Measurements from ENCODE around the gene ZNF705A. TPM values are rescaled to one million over a fixed set of nuclear protein-coding genes. Genes with fewer than 3 reads are reported as not detected.
A peak's percentile ranks its signal among the peaks of the same experiment; 100 is the strongest.
"Not testable (repeated sequence)": the region's sequence is repeated elsewhere in the genome, so short reads cannot be mapped to it uniquely, and the experiment has no call there.

ZNF705A gene
- total RNA-seq, 1 donor from 2014 or later = not detected

GRCh38 chr12:8218711-8219382 lies 62.0 kb downstream of the ZNF705A start:
- H3K27ac ChIP-seq; H3K79me2 ChIP-seq (ENCODE audit: low read depth); H3K27ac Mint-ChIP-seq; H3F3A ChIP-seq (ENCODE audit: low read depth); H3K4me3 ChIP-seq; H3K4me3 Mint-ChIP-seq; H3K27me3 ChIP-seq; H3K36me3 Mint-ChIP-seq; H2AFZ ChIP-seq (replicated peaks); H3K27me3 Mint-ChIP-seq (ENCODE audit: insufficient read depth, low read depth); H3K4me2 ChIP-seq; H3K36me3 ChIP-seq; H3K4me1 ChIP-seq; H4K20me1 ChIP-seq (ENCODE audit: low read depth); H3K9me3 ChIP-seq (ENCODE audit: low read depth); H3K9ac ChIP-seq: not testable (repeated sequence)
- DNase-seq (ENCODE audit: low spot score) = peak; percentile 16
- Mint-ChIP-seq H3K4me1 (peaks cover 11% of the 10 kb centered on the region), H3K9me3 (peaks cover 16% of the 10 kb centered on the region)

- H3K36me3 Mint-ChIP-seq; H4K20me1 ChIP-seq (ENCODE audit: low read depth); H3K9me3 ChIP-seq (ENCODE audit: low read depth); H3F3A ChIP-seq (ENCODE audit: low read depth); H3K27me3 ChIP-seq; H3K4me3 ChIP-seq; H3K4me1 ChIP-seq; H3K27ac ChIP-seq; H3K4me2 ChIP-seq; DNase-seq (ENCODE audit: low spot score); H2AFZ ChIP-seq (replicated peaks); H3K9ac ChIP-seq; H3K4me3 Mint-ChIP-seq; H3K79me2 ChIP-seq (ENCODE audit: low read depth); H3K36me3 ChIP-seq: not testable (repeated sequence)
- Mint-ChIP-seq H3K4me1 (peaks cover 11% of the 10 kb centered on the region), H3K9me3 (peaks cover 25% of the 10 kb centered on the region), H3K27me3 (ENCODE audit: insufficient read depth, low read depth) (peaks cover 12% of the 10 kb centered on the region), H3K27ac (peak overlapping the region; percentile 74)
Observed at GRCh38 chr12:8221375-8221774, 64.6 kb downstream of the ZNF705A start.

- H3K27ac ChIP-seq; H3K36me3 Mint-ChIP-seq; H3K27me3 ChIP-seq; H3K4me3 Mint-ChIP-seq; H3K4me3 ChIP-seq; DNase-seq (ENCODE audit: low spot score); H3K4me1 ChIP-seq; H3K27ac Mint-ChIP-seq; H4K20me1 ChIP-seq (ENCODE audit: low read depth); H3K9ac ChIP-seq; H3K36me3 ChIP-seq; H2AFZ ChIP-seq (replicated peaks); H3F3A ChIP-seq (ENCODE audit: low read depth); H3K4me2 ChIP-seq; H3K79me2 ChIP-seq (ENCODE audit: low read depth); H3K9me3 ChIP-seq (ENCODE audit: low read depth): not testable (repeated sequence)
- H3K27me3 Mint-ChIP-seq (ENCODE audit: insufficient read depth, low read depth) = peaks cover 14% of the 10 kb centered on the region
- H3K9me3 Mint-ChIP-seq = peaks cover 26% of the 10 kb centered on the region
- peaks cover 11% of the 10 kb centered on the region for H3K4me1 Mint-ChIP-seq
Observed at GRCh38 chr12:8221844-8222243, 65.0 kb downstream of the ZNF705A start.

GRCh38 chr12:8222303-8222702 lies 65.5 kb downstream of the ZNF705A start:
- not testable (repeated sequence) for H3K36me3 ChIP-seq

GRCh38 chr12:8223646-8224045 lies 66.8 kb downstream of the ZNF705A start:
- H2AFZ ChIP-seq (replicated peaks); H3K4me3 ChIP-seq; H3K27me3 ChIP-seq; H3F3A ChIP-seq (ENCODE audit: low read depth); H3K36me3 ChIP-seq; DNase-seq (ENCODE audit: low spot score); H3K79me2 ChIP-seq (ENCODE audit: low read depth); H3K27ac Mint-ChIP-seq; H3K4me1 ChIP-seq; H3K9me3 ChIP-seq (ENCODE audit: low read depth); H3K9ac ChIP-seq; H3K4me3 Mint-ChIP-seq; H3K27ac ChIP-seq; H3K36me3 Mint-ChIP-seq; H3K4me2 ChIP-seq; H4K20me1 ChIP-seq (ENCODE audit: low read depth): not testable (repeated sequence)
- H3K9me3 Mint-ChIP-seq = peaks cover 24% of the 10 kb centered on the region
- H3K4me1 Mint-ChIP-seq = peaks cover 11% of the 10 kb centered on the region
- H3K27me3 Mint-ChIP-seq (ENCODE audit: insufficient read depth, low read depth) = peaks cover 14% of the 10 kb centered on the region

More at GRCh38 chr12:8222303-8222702, 65.5 kb downstream of the ZNF705A start:
- H3K27ac ChIP-seq; H3K27ac Mint-ChIP-seq; H3K27me3 ChIP-seq; H3K36me3 Mint-ChIP-seq; H3K9ac ChIP-seq; H3F3A ChIP-seq (ENCODE audit: low read depth); H3K4me1 ChIP-seq; H3K4me3 Mint-ChIP-seq; H2AFZ ChIP-seq (replicated peaks); H3K79me2 ChIP-seq (ENCODE audit: low read depth); H4K20me1 ChIP-seq (ENCODE audit: low read depth); DNase-seq (ENCODE audit: low spot score); H3K4me3 ChIP-seq; H3K4me2 ChIP-seq; H3K9me3 ChIP-seq (ENCODE audit: low read depth): not testable (repeated sequence)
- Mint-ChIP-seq H3K27me3 (ENCODE audit: insufficient read depth, low read depth) (peaks cover 14% of the 10 kb centered on the region), H3K9me3 (peaks cover 26% of the 10 kb centered on the region), H3K4me1 (peaks cover 13% of the 10 kb centered on the region)

- not testable (repeated sequence) for DNase-seq (ENCODE audit: low spot score); H3K4me1 ChIP-seq; H3K27ac ChIP-seq; H3F3A ChIP-seq (ENCODE audit: low read depth); H3K9me3 ChIP-seq (ENCODE audit: low read depth); H3K27ac Mint-ChIP-seq; H3K79me2 ChIP-seq (ENCODE audit: low read depth); H4K20me1 ChIP-seq (ENCODE audit: low read depth); H3K27me3 ChIP-seq; H3K4me3 ChIP-seq; H3K9ac ChIP-seq; H2AFZ ChIP-seq (replicated peaks); H3K4me2 ChIP-seq; H3K4me1 Mint-ChIP-seq; H3K36me3 Mint-ChIP-seq; H3K4me3 Mint-ChIP-seq; H3K36me3 ChIP-seq
- Mint-ChIP-seq H3K27me3 (ENCODE audit: insufficient read depth, low read depth) (peaks cover 12% of the 10 kb centered on the region), H3K9me3 (peaks cover 23% of the 10 kb centered on the region)
Observed at GRCh38 chr12:8224782-8225181, 68.0 kb downstream of the ZNF705A start.
